CD14-positive monocyte (primary cell): Measurements from ENCODE around the gene COL27A1. TPM values are rescaled to one million over a fixed set of nuclear protein-coding genes. Genes with fewer than 3 reads are reported as not detected.

Experiments
- DNase-seq, 3 donors: peaks; one replicate each; pipeline ENCODE4 v3.0.0-alpha.2; 2011 to 2022
- H2AFZ ChIP-seq: 2 replicates; pipeline ENCODE4 v1.6.0; 2012; ENCODE audit warnings: mild to moderate bottlenecking, low read depth, low read length, inconsistent platforms; ENCODE audit not compliant: insufficient read depth, poor library complexity, severe bottlenecking
- H3K27ac ChIP-seq, 2 donors: 1 replicate in 1 of 2; 2 replicates in 1 of 2; pipeline ENCODE4 v1.5.1; 2012 to 2013; ENCODE audit warnings: low read length in 2 of 2, control low read depth in 1 of 2, inconsistent platforms in 1 of 2, low read depth in 1 of 2, mild to moderate bottlenecking in 1 of 2
- H3K27me3 ChIP-seq, 2 donors: one replicate each; pipeline versions ENCODE4 v1.6.0 to v1.6.1; 2011 to 2013; ENCODE audit warnings: low read length in 2 of 2; ENCODE audit not compliant: control insufficient read depth in 2 of 2, insufficient read depth in 2 of 2
- H3K36me3 ChIP-seq, 2 donors: replicated peaks in 1 of 2; 1 replicate in 1 of 2; 2 replicates in 1 of 2; pipeline versions ENCODE4 v1.5.1 to v1.6.1; 2012 to 2013; ENCODE audit warnings: low read length in 2 of 2, control low read depth in 1 of 2, inconsistent platforms in 1 of 2, mild to moderate bottlenecking in 1 of 2; ENCODE audit not compliant: insufficient read depth in 2 of 2, control insufficient read depth in 1 of 2
- H3K4me1 ChIP-seq, 2 donors: 1 replicate in 1 of 2; 2 replicates in 1 of 2; pipeline versions ENCODE4 v1.5.1 to v1.6.1; 2012 to 2013; ENCODE audit warnings: low read length in 2 of 2, control low read depth in 1 of 2, inconsistent platforms in 1 of 2, mild to moderate bottlenecking in 1 of 2, moderate library complexity in 1 of 2; ENCODE audit not compliant: insufficient read depth in 2 of 2, control insufficient read depth in 1 of 2
- H3K4me2 ChIP-seq: replicated peaks from 2 replicates; pipeline ENCODE3; 2012; ENCODE audit warnings: low read length, moderate library complexity, mild to moderate bottlenecking; ENCODE audit not compliant: poor library complexity, severe bottlenecking; ENCODE audit errors: extremely low read depth
- H3K4me3 ChIP-seq, 3 experiments: fragments of 200-600 bp in 1 of 3; sonication (generic) in 1 of 3; replicated peaks in 1 of 3; 1 replicate in 2 of 3; 2 replicates in 1 of 3; pipeline ENCODE4 v1.5.1; 2011 to 2013; ENCODE audit warnings: low read length in 3 of 3, mild to moderate bottlenecking in 3 of 3, control low read depth in 2 of 3, low read depth in 2 of 3, inconsistent platforms in 1 of 3, moderate library complexity in 1 of 3
- H3K79me2 ChIP-seq: 2 replicates; pipeline ENCODE4 v1.6.0; 2012; ENCODE audit warnings: mild to moderate bottlenecking, control low read depth, inconsistent platforms, low read length, moderate library complexity; ENCODE audit not compliant: insufficient read depth
- H3K9ac ChIP-seq: 2 replicates; pipeline ENCODE4 v1.6.0; 2017; ENCODE audit warnings: low read length, mild to moderate bottlenecking; ENCODE audit not compliant: insufficient read depth, poor library complexity, severe bottlenecking
- H3K9me3 ChIP-seq, 2 donors: replicated peaks in 1 of 2; 1 replicate in 1 of 2; 2 replicates in 1 of 2; pipeline versions ENCODE4 v1.5.1 to v1.6.1; 2012 to 2013; ENCODE audit warnings: low read length in 2 of 2, control low read depth in 1 of 2; ENCODE audit not compliant: control insufficient read depth in 1 of 2, insufficient read depth in 1 of 2
- H4K20me1 ChIP-seq: 2 replicates; pipeline ENCODE4 v1.6.0; 2012; ENCODE audit warnings: mild to moderate bottlenecking, low read length, control low read depth, moderate library complexity; ENCODE audit not compliant: insufficient read depth
- H3K27ac Mint-ChIP-seq, 7 donors: one replicate each; pipeline ENCODE4 v1.8.0; 2020; ENCODE audit warnings: mild to moderate bottlenecking in 7 of 7, mixed read lengths in 7 of 7, moderate library complexity in 6 of 7, inconsistent platforms in 2 of 7
- H3K27me3 Mint-ChIP-seq, 3 donors: one replicate each; pipeline ENCODE4 v1.8.0; 2021 to 2022; ENCODE audit warnings: low read depth in 3 of 3, mild to moderate bottlenecking in 3 of 3, mixed read lengths in 3 of 3, moderate library complexity in 3 of 3, inconsistent platforms in 1 of 3
- H3K36me3 Mint-ChIP-seq, 2 donors: one replicate each; pipeline ENCODE4 v1.8.0; 2020; ENCODE audit warnings: mixed read lengths in 2 of 2, inconsistent platforms in 1 of 2, mild to moderate bottlenecking in 1 of 2
- H3K4me1 Mint-ChIP-seq: one replicate; pipeline ENCODE4 v1.8.0; 2020; ENCODE audit warnings: mild to moderate bottlenecking, mixed read lengths
- H3K4me3 Mint-ChIP-seq, 2 donors: one replicate each; pipeline ENCODE4 v1.8.0; 2020; ENCODE audit warnings: mild to moderate bottlenecking in 2 of 2, mixed read lengths in 2 of 2, moderate library complexity in 1 of 2
- H3K9me3 Mint-ChIP-seq, 7 donors: one replicate each; pipeline ENCODE4 v1.8.0; 2020 to 2022; ENCODE audit warnings: mixed read lengths in 7 of 7, mild to moderate bottlenecking in 6 of 7, moderate library complexity in 6 of 7, inconsistent platforms in 2 of 7
- WGBS: methylation state at CpG from one replicate; pipeline ENCODE4 v1.1.5; 2013; ENCODE audit warnings: missing lambda C conversion rate; ENCODE audit not compliant: insufficient coverage; 5-methylcytosine and 5-hydroxymethylcytosine counted together
- intact Hi-C, 2 donors: fragments of 100-400 bp; cut with micrococcal nuclease; formaldehyde crosslinking; loops; one replicate each; pipeline versions ENCODE4 v1.15.0 to v1.15.1; 2023
- polyA plus RNA-seq, 3 donors: library from polyadenylated mRNA; depleted of rRNA in 1 of 3; unstranded in 2 of 3; stranded (reverse) in 1 of 3; fragments of 300-500 nt in 2 of 3; fragments of >200 nt in 1 of 3; fragmentation: Illumina TruSeq in 2 of 3; gene quantifications; 1 replicate in 2 of 3; 2 replicates in 1 of 3; pipeline ENCODE4 v1.2.3, GENCODE V29; 2012 to 2021
- TF ChIP-seq, protein P1 (sequence below): fragments of 200-600 bp; IDR thresholded peaks from one replicate; pipeline ENCODE4 v1.8.0; 2022; ENCODE audit warnings: antibody characterized with exemption, mild to moderate bottlenecking

The COL27A1 gene
- polyA plus RNA-seq, 3 donors: 0.03 TPM; not detected in 2

- no peaks in the 10 kb centered on the region for H3K9me3 ChIP-seq
- WGBS: 88% methylated on average over 6 of the region's 7 CpGs
- Mint-ChIP-seq H3K4me1 (no peaks in the 10 kb centered on the region), H3K27me3 (peaks cover 13 to 18% (median 16%) of the 10 kb centered on the region in 3 donors), H3K4me3 (no peak overlapping the region), H3K9me3 (no peaks in the 10 kb centered on the region), H3K36me3 (no peaks in the 10 kb centered on the region), H3K27ac (no peak overlapping the region)
- no peaks in the 10 kb centered on the region for H3K79me2 ChIP-seq
- H3K4me1 ChIP-seq: no peaks in the 10 kb centered on the region
- H4K20me1 ChIP-seq: no peaks in the 10 kb centered on the region
- no peak overlapping the region for H3K4me3 ChIP-seq
- H3K27me3 ChIP-seq: no peaks in the 10 kb centered on the region
- TF ChIP-seq, protein P1, sequence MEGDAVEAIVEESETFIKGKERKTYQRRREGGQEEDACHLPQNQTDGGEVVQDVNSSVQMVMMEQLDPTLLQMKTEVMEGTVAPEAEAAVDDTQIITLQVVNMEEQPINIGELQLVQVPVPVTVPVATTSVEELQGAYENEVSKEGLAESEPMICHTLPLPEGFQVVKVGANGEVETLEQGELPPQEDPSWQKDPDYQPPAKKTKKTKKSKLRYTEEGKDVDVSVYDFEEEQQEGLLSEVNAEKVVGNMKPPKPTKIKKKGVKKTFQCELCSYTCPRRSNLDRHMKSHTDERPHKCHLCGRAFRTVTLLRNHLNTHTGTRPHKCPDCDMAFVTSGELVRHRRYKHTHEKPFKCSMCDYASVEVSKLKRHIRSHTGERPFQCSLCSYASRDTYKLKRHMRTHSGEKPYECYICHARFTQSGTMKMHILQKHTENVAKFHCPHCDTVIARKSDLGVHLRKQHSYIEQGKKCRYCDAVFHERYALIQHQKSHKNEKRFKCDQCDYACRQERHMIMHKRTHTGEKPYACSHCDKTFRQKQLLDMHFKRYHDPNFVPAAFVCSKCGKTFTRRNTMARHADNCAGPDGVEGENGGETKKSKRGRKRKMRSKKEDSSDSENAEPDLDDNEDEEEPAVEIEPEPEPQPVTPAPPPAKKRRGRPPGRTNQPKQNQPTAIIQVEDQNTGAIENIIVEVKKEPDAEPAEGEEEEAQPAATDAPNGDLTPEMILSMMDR: no peak
- no peak overlapping the region for H3K27ac ChIP-seq
- no peaks in the 10 kb centered on the region for H3K36me3 ChIP-seq
- no peak overlapping the region for H2AFZ ChIP-seq
- intact Hi-C loops: no loop called here
- no peak overlapping the region for H3K9ac ChIP-seq
- no peak for DNase-seq
- H3K4me2 ChIP-seq: no peak overlapping the region
These were observed 13.6 kb upstream of the COL27A1 start for GRCh38 chr9:114141553-114142402.

DNA sequence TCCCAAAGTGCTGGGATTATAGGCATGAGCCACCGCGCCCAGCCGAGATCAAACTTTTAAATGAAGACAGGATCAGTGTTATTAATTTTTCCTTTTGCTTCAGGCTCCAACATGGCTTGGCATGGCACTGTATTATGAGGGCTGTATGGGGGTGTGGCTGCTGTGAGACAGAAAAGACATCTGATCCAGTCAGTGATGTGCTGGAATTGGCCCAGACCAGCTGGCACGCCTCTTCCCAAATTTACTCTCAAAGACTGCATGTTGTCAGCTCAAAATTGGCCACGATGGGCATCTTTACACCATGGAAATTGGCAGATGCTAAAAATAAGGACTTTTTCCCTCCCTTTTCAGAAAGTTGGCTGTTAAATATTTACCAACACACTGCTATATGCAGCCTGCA, 12.1 kb upstream of the COL27A1 start:
- DNase-seq: no peak
- Histone ChIP-seq H3K9ac (no peak overlapping the region), H4K20me1 (no peaks in the 10 kb centered on the region), H3K4me2 (no peak overlapping the region), H3K9me3 (no peaks in the 10 kb centered on the region), H3K36me3 (no peaks in the 10 kb centered on the region), H3K27me3 (no peaks in the 10 kb centered on the region), H3K79me2 (no peaks in the 10 kb centered on the region), H3K27ac (no peak overlapping the region), H2AFZ (no peak overlapping the region), H3K4me1 (no peaks in the 10 kb centered on the region), H3K4me3 (no peak overlapping the region)
- Mint-ChIP-seq H3K36me3 (no peaks in the 10 kb centered on the region), H3K4me3 (no peak overlapping the region), H3K27me3 (peaks cover 10 to 17% (median 12%) of the 10 kb centered on the region in 3 donors), H3K4me1 (no peaks in the 10 kb centered on the region), H3K9me3 (no peaks in the 10 kb centered on the region), H3K27ac (no peak overlapping the region)
- intact Hi-C loops: no loop called here
- TF ChIP-seq, protein P1: no peak
- 100% methylated on average over 3 of the region's 5 CpGs for WGBS
